NCI-H446 treated with DMSO at 0.1 percent for 48 hours (cell line): ENCODE data around the gene LCE4A.
"Not testable (repeated sequence)": the region's sequence is repeated elsewhere in the genome, so short reads cannot be mapped to it uniquely, and the experiment has no call there.

Source experiments
- DNase-seq: peaks from one replicate; lab custom pipeline; 2025; lab: John Stamatoyannopoulos, UW

The LCE4A gene

GRCh38 chr1:152707860-152708259, at the start of gene LCE4A:
Gene LCE4A, plus strand, starts transcription at chr1:152708160. Its CDS starts 916 bp downstream, at chr1:152709076.
- DNase-seq, result no peak

- no peak for DNase-seq
These were observed 49.3 kb upstream of the LCE4A start for GRCh38 chr1:152658649-152659048.

GRCh38 chr1:152663098-152663497, 44.9 kb upstream of the LCE4A start, which contains the start of gene LCE2D:
Gene LCE2D, plus strand, starts transcription at chr1:152663380. Its CDS starts 726 bp downstream, at chr1:152664106.
- DNase-seq, result no peak

GRCh38 chr1:152666171-152666570, 41.8 kb upstream of the LCE4A start:
- DNase-seq, result not testable (repeated sequence)

GRCh38 chr1:152667648-152668047, 40.3 kb upstream of the LCE4A start:
- no peak for DNase-seq

GRCh38 chr1:152673016-152673415, 34.9 kb upstream of the LCE4A start:
- DNase-seq, result no peak

GRCh38 chr1:152674983-152675382, 33.0 kb upstream of the LCE4A start, which contains the start of gene LCE2C:
Gene LCE2C, plus strand, starts transcription at chr1:152675279. Its CDS starts 737 bp downstream, at chr1:152676016.
- not testable (repeated sequence) for DNase-seq

- no peak for DNase-seq
These were observed 28.5 kb upstream of the LCE4A start for GRCh38 chr1:152679459-152679858.

GRCh38 chr1:152681616-152682015, 26.3 kb upstream of the LCE4A start:
- no peak for DNase-seq

GRCh38 chr1:152683846-152684245, 24.1 kb upstream of the LCE4A start:
- DNase-seq, result no peak

- not testable (repeated sequence) for DNase-seq
These were observed 22.1 kb upstream of the LCE4A start, which contains the start of gene LCE2B for GRCh38 chr1:152685823-152686222. Gene LCE2B, plus strand, starts transcription at chr1:152686123. Its CDS starts 721 bp downstream, at chr1:152686844.

- no peak for DNase-seq
These were observed 10.0 kb upstream of the LCE4A start, which contains the start of gene LCE2A for GRCh38 chr1:152697701-152698600. Gene LCE2A, plus strand, starts transcription at chr1:152698345. Its CDS starts 557 bp downstream, at chr1:152698902.

GRCh38 chr1:152699746-152700145, 8.2 kb upstream of the LCE4A start:
- DNase-seq, result no peak

GRCh38 chr1:152718238-152718637, 10.3 kb downstream of the LCE4A start:
- no peak for DNase-seq

GRCh38 chr1:152725261-152725660, 17.3 kb downstream of the LCE4A start:
- no peak for DNase-seq

- DNase-seq, result no peak
These were observed 21.0 kb downstream of the LCE4A start for GRCh38 chr1:152728986-152729385.

GRCh38 chr1:152735648-152736047, 27.7 kb downstream of the LCE4A start:
- no peak for DNase-seq

GRCh38 chr1:152737997-152738396, 30.0 kb downstream of the LCE4A start:
- DNase-seq, result no peak

GRCh38 chr1:152739841-152740240, 31.9 kb downstream of the LCE4A start:
- no peak for DNase-seq

- no peak for DNase-seq
These were observed 33.7 kb downstream of the LCE4A start for GRCh38 chr1:152741656-152742055.

- DNase-seq, result no peak
These were observed 35.6 kb downstream of the LCE4A start for GRCh38 chr1:152743371-152744145.

GRCh38 chr1:152745289-152745704, 37.3 kb downstream of the LCE4A start:
- DNase-seq, result no peak
